ENCODE measurements around the gene SYP.

The SYP gene

DNA sequence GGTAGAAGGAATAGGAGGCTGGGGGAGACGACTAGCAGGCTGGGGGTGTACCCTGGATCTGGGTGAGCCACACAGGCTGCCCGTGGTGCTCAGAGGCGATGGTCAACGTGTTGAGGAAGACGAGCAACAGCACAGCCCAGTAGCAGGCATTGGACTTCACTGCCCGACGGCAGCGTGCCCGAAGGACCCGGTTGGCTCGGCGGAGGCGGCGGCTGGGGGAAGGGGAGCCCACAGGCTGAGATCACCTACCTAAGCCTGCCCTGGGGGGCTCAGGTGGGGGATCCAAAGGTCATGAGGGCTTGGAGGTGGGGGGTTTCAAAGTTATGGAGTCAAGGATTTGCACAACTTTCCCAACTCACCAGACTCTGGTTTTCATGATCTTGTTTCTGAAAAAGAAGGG lies 25.9 kb upstream of the SYP start:
- DNase-seq (ENCODE audit: low read depth) = no peak
- TF ChIP-seq, protein P1, sequence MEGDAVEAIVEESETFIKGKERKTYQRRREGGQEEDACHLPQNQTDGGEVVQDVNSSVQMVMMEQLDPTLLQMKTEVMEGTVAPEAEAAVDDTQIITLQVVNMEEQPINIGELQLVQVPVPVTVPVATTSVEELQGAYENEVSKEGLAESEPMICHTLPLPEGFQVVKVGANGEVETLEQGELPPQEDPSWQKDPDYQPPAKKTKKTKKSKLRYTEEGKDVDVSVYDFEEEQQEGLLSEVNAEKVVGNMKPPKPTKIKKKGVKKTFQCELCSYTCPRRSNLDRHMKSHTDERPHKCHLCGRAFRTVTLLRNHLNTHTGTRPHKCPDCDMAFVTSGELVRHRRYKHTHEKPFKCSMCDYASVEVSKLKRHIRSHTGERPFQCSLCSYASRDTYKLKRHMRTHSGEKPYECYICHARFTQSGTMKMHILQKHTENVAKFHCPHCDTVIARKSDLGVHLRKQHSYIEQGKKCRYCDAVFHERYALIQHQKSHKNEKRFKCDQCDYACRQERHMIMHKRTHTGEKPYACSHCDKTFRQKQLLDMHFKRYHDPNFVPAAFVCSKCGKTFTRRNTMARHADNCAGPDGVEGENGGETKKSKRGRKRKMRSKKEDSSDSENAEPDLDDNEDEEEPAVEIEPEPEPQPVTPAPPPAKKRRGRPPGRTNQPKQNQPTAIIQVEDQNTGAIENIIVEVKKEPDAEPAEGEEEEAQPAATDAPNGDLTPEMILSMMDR (IDR thresholded peaks at IDR 0.05; ENCODE audit: low read length, missing control alignments) = no peak
- no peak overlapping the region for H3K4me3 ChIP-seq (replicated peaks; ENCODE audit: low read depth, low read length)

DNA sequence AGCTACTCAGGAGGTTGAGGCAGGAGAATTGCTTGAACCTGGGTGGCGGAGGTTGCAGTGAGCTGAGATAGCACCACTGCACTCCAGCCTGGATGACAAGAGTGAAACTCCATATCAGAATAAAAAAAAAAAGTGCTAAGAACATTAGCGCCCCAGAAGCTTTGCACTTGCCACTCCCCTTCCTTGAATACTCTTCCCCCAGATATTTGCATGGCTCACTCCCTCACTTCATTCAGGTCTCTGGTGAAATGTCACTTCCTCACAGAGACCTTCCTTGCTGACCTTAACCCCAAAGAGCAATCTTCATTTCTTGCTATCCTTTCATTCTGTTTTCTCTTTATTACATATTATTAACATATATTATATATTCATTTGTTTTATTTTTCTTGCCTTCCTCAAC lies 21.9 kb upstream of the SYP start:
- no peak overlapping the region for H3K4me3 ChIP-seq (replicated peaks; ENCODE audit: low read depth, low read length)
- TF ChIP-seq, protein P1 (IDR thresholded peaks at IDR 0.05; ENCODE audit: low read length, missing control alignments) = no peak
- DNase-seq (ENCODE audit: low read depth) = no peak

DNA sequence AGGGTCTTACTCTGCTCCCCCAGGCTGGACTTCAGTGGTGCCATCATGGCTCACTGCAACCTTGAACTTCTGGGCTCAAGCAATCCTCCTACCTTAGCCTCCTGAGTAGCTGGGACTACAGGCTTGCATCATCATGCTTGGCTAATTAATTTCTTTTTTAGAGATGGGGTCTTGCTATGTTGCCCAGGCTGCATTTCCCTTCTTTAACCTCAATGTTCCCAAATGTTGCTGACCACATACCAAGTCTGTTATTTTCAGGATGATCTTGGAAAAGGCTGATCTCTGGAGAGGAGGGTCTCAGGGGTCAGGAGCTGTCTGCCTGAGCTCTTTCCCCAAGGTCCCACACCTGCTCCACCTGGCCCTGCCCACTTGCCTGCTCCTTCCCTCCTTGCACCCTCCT lies 20.1 kb upstream of the SYP start:
- no peak for DNase-seq (ENCODE audit: low read depth)
- H3K4me3 ChIP-seq (replicated peaks; ENCODE audit: low read depth, low read length) = no peak overlapping the region
- TF ChIP-seq, protein P1 (IDR thresholded peaks at IDR 0.05; ENCODE audit: low read length, missing control alignments) = no peak

DNA sequence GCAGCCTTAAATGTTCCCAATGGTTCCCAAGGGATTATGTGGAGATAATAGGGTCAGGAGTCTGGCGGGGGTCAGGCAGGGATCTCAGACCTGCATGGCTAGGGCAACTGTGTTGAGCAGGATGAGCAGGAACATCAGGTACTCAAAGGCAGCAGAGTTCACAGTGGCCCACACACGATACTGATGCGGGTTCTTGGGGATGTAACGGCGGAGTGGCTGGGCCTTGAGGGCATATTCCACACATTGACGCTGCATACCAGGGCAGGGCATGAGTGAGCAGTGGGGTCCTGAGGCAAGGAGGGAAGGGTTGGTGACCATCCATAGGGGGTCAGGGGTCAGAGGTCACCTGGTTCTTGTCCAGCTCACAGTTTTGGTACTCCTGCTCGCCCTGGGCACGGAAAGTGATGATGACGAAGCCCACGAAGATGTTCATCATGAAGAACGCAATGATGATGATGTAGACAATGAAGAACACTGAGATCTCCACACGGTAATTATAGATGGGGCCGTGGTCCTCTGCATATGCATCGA lies 15.1 kb upstream of the SYP start:
- TF ChIP-seq, protein P1 (IDR thresholded peaks at IDR 0.05; ENCODE audit: low read length, missing control alignments) = no peak
- no peak overlapping the region for H3K4me3 ChIP-seq (replicated peaks; ENCODE audit: low read depth, low read length)

DNA sequence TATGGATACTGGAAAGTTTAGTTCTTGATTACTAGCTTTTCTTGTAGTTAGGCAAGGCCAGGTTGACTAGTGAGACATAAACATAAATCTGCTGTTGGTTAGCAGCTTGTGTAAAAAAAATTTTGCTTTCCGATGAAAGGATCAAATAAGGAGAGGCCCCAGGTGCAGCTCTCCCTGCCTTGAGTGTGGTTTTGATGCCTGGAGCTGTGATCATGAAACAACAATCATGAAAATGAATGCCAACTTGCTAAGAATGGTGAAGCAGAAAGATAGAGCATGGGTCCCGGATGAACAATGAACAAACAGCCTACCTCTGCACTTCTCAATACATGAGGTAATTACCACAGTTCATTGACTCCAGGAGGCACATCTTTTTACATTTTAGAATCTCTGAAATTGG lies 14.4 kb upstream of the SYP start:
- TF ChIP-seq, protein P1 (IDR thresholded peaks at IDR 0.05; ENCODE audit: low read length, missing control alignments) = no peak
- DNase-seq (ENCODE audit: low read depth) = no peak

More for the DNA sequence above, 15.1 kb upstream of the SYP start:
- no peak for DNase-seq (ENCODE audit: low read depth)

DNA sequence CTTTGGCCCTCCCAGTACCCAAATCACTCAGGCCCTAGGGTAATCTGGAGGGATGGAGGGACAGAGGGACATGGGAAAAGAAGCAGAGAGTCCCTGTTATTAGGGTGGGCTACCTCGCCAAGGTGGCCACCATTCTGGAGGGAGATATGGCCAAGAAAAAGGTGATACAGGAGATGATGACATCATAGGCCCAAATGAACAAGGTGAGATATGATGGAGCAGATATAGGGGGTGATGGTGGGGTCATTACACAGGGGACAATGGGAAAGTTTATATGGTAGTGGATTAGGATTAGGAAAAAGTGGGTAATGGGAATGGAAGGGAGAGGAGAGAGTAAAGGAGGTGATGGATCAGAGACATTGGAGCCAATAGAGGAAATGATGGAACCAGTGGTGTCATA lies 12.9 kb upstream of the SYP start:
- TF ChIP-seq, protein P1 (IDR thresholded peaks at IDR 0.05; ENCODE audit: low read length, missing control alignments) = no peak
- no peak for DNase-seq (ENCODE audit: low read depth)
- H3K4me3 ChIP-seq (replicated peaks; ENCODE audit: low read depth, low read length) = no peak overlapping the region

More for the DNA sequence above, 14.4 kb upstream of the SYP start:
- H3K4me3 ChIP-seq (replicated peaks; ENCODE audit: low read depth, low read length) = no peak overlapping the region

DNA sequence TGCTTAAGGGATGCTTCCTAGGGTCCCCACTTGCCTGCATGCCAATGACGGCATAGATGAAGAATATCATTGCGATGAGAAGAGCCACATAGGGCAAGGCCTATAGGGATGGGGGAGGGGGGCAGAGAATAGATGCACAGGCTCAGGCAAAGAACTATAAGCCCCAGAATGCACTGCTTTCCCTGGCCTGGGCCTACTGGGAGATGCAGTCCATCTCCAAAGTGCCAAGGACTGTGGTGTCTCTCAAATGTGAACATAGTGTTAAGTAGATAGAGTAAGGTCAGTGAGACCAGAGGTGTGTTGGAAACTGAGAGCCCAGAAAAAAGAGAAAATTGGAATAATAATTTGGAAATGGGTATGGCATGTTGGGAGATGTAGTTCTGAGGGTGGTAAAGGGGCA lies 12.2 kb upstream of the SYP start:
- DNase-seq (ENCODE audit: low read depth) = no peak
- H3K4me3 ChIP-seq (replicated peaks; ENCODE audit: low read depth, low read length) = no peak overlapping the region
- TF ChIP-seq, protein P1 (IDR thresholded peaks at IDR 0.05; ENCODE audit: low read length, missing control alignments) = no peak
